ENCODE results near the gene ESRRG.
"Not testable (repeated sequence)": the region's sequence is repeated elsewhere in the genome, so short reads cannot be mapped to it uniquely, and the experiment has no call there.

Gene ESRRG

DNA sequence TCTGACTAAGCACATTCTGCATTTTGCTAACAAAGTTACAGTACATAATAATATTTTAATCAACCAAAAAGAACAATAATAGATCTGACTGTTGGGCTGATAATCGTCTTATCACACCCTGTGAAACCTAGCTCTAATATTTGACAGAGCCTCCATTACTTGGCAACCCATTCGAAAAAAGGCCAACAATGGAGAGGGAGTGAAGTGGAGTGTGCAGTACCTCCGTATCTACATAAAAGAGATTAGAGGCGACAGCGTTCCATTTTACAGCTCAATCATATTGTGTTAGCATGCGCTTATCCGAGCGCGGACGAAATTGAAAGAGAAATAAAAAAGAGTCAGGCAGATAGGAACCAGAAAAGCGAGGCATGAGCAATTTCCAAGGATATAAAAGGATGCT, 162.7 kb downstream of the ESRRG start:
- DNase-seq = no peak

DNA sequence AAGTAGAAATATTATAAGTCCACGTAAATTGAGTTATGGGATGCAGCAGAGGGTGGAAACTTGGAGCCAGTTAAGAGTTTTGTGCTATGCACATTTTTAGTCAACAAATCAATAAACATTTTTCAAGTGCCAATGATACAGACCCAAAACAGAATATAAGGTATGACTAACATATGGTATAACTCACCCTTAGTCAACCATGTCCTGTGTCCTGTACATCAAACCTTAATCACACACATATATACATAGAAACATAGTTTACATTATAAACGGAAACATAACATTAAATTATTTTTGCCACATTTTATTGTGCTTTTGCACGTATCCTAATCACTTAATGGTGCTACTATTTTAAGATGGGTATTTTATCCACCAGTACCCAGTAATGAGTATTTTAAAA, 163.9 kb downstream of the ESRRG start:
- DNase-seq = no peak

DNA sequence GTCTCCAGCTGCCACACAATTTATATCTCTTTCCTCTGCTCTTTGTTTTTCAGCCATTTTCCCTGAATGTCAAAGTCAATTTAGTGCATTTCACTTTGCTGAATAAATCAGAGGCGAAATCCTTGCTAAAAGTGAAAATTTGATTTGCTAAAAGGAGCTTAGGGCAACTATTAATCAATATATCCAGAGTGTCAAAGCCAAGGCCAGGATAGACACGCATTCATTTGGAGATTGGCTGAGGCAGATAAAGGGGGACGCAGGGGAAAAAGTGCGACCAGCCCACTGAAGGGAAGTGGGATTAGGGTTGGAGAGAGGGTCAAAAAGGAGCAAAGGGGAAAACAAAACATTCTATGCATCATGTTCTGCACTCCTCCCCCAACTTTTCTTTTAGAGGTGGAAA, 167.6 kb downstream of the ESRRG start:
- DNase-seq = no peak

DNA sequence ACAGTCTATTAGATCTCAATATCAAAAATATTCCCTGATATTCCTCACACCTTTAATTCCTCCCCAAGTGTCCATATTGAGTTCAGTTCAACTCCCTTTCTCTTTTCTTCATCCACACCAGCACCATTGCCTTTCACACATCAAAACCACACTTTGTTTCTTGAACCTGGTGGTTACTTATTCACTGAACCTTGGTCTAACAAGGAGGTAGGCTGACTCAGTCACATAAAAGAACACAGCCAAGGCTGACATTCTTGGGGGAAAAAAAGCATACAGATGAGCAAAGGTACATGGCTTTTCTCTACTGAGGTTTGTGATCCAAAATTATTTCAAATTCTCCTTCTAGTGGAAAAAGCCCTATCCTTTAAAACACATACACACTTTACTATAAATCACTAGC, 168.3 kb downstream of the ESRRG start:
- no peak for DNase-seq

DNA sequence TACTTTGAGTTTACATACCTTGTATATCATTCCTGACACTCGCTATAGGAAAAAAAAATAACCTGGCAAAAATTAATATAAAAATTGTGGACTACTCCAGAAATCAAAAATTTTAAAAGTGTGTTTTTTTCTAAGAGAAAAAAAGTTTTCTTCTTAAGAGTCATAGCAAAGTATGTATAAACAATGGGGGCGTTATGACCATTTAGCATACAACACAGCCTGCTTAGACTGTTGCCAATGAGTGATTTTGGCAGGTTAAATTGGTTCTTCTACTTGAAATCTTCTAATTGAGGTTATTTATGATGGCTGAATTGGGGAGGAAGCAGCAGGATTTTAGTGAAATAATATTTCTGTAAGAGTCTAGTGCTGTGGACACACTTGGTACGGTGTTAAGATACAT, 169.5 kb downstream of the ESRRG start:
- DNase-seq = no peak

DNA sequence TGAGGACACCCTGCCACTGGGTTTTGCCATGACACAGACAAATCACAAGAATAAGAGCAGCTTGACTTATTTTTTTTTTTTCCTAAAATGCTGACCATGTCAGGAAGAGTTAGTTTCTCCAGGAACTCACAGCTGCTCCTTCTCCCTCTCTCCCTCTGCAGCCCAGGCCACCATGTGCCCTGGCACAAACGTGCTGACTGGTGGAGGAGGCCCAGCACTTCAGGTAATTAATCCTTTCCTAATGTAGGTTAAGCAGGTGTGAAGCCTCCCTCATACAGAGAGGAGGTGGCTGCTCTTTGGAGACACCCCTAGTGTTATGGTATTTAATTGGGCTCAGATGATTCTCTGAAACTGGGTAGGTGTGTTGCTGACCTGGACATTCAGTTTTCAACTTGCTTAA, 170.2 kb downstream of the ESRRG start:
- DNase-seq = no peak

DNA sequence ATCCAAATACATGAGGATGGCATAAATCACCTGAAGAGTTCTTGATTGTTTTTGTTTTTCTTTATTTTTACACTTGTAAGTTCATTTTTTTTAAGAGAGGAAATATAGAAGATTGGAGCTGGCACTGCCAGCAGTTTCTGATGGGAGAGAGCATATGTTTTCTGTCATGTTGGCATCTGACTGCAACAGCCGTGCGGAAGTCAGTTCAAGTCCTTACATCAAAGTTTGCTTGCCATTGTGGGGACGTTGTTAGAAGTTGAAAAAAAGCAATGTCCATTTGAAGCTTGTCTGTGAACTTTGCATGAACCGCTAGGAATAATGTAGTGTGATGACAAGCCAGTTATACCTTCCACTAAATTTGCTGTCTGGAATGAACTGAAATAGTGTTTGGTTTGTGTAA, 173.4 kb downstream of the ESRRG start:
- no peak for DNase-seq

DNA sequence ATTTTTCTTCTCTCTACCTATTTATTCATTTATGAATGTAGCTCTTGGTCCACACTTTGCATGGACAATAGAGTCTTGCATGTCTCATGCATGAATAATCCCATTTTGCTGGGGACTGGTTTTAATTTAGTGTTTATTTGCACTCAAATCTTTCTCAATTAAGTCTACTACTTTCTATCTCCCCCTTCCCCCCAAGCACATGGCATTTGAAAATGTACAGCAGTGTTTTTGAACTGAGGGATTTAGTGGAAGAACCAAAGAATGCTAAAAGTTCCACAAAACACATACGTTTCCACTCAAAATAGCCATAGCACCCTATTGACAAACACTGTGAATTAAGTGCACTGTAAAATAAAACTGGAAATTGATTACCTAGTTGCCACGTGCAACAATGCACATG, 180.5 kb downstream of the ESRRG start:
- DNase-seq = no peak

DNA sequence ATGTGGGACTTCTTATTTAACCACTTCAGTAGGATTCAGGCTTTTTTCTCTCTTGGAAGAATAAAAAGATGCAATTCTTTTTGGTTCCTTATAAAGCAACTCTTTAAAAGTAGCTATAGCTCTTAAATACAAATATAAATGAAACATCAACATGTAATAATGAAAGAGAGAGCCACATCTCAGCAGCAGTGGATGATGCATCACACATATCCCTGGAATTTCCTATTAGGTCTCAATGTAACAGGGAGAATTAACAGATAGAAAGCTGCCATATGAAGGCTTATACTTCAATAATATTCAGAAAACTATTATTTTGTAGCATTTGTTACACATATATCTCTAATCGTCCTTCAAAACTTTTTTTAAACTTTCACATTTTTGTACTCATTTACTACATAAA, 181.0 kb downstream of the ESRRG start:
- no peak for DNase-seq

DNA sequence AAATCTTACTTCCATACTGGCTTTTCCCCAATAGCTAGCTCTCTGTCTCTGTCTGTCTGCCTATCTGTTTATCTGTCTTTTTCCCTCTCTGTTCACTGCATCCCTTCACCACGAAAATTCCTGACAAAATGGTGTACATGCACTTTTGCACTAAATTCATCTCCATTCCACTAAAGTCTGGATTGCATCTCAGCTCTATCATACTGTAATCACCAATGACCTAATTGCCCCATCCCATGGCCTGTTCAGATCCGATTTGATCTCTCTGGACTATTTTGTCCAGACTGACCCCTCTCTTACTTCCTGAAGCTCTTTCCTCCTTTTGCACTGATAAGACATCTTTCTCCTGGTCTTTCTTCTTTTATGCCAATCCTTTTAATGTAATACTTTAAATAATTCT, 187.5 kb downstream of the ESRRG start:
- no peak for DNase-seq

DNA sequence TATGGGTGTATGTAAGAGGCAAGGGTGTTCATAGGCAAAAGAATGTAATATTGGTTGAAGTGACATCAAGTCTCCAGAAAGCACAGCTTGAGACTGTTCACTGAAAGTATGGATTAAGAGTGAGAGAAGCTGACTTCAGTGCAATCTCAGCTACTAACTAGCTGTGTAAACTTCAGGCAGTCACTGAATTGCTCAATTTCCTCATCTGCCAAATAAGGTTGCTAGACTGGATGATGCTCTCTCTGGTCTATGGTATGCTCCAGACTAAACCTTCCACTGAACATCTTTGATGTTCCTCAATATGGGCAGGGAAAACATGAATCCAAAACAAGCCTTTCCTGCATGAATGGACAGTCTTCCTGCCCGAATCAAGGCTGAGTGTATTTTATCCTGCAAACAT, 188.2 kb downstream of the ESRRG start:
- DNase-seq = no peak

DNA sequence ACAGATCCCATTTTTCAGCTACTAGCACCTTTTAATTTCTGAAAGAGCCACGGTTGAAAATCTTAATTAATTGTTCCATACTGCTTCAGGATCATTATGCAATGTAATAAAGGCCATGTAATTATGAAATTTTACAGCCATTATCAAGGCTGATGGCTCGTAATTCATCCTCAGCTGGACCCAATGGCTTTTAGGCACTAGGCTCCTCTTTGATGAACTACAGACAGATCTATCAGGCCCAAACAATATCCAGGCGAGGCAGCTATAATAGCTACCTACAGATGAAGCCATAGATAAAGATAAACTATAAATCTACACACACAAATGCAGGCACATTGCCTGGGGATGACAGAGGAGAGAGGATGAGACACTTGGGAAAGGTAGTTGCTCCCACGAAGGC, 189.5 kb downstream of the ESRRG start:
- DNase-seq = no peak

DNA sequence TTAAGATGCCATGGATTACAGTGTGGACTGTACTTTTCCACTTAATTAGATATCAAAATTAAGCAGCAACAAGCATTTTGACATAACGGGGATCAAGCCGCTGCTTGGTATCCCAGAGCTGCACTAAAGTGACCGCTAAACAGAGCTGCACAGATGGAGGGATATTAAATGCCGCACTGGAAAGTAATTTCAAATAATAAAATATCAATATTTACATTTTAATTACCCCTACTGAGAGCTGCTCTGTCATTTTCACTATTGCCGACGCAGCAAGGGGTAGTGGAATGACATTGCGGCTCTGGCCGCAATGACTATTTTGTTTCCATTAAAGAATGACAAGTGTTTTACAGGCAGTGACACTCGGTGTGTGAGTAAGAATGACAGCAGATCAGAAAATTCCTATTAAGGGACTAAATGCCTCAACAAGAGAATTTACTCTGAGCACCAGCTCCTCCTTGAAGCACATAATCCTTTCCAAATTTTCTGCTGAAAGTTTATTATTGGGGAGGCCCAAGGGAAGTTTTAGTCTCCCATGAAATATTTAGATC, 190.9 kb downstream of the ESRRG start:
- DNase-seq = no peak

DNA sequence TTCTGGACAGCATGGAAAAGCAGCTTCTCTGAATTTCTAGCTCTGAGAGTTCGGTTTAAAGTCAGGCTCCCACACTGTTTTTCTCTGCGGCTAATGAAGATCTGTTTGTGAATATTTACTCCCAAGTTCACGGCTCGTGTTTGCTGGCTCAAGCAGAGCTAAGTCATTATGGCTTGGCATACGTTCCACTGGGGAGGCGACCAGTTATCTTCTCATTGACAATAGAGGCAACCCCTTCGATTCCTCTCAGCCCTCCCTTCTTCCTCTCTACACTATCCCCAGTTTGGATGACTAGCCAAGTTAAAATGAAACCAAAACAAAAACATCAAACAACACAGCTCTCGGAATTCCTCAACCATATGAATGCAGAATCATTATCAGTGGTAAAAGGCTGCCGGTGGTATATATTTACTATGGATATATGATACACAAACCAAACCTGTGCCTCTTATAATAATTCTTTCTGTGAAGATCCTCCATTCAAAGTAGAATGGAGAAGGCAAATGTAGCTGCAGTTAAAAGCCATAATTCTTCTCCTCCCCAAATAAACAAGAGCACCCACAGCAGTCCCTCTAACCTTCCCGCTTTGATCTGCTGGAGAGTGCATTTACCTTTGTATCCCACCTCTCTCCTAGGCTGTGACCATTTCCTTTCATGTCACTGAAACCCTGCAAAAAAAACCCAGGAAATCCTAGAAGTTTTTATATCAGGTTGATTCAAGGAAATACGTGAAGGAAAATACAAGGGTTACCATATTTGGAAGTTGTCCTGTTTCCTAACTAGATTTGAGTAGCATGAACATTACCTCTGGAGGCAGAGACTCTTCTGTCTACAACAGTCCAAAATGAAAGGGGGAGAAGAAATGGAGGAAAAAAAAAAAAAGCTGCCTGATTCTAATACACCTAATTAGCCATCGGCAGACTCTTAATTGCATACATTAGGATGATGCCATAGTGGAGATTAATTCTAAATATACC, 191.7 kb downstream of the ESRRG start:
- no peak for DNase-seq

DNA sequence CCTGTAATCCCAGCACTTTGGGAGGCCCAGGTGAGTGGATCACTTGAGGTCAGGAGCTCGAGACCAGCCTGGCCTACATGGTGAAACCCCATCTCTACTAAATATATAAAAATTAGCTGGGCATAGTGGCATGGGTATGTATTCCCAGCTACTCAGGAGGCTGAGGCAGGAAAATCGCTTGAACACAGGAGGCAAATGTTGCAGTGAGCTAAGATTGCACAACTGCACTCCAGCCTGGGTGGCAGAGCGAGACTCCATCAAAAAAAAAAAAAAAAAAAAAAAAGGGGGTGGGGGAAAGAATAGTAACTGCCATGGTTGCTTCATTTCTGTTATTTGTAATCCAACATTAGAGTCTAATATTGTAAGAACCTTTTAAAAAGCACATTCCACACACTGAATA, 193.4 kb downstream of the ESRRG start:
- not testable (repeated sequence) for DNase-seq

DNA sequence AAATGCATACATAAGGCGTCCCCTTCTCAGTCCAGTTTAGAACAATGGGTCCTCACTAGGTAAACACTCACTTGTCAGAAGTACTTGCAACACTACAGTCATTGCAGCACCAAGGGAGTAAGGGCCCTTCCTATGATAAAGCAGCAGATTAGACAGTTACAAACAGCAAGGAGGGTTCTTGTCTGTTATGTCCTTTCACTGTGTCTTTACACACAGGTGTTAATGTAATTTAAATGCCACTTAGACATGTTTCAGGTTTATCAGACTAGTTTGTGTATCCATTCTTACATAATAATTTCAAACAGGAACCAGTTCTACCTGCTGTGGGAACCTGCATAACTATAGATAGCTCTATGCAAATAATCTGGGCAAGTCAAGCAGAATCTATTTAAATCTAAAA, 194.4 kb downstream of the ESRRG start:
- no peak for DNase-seq

DNA sequence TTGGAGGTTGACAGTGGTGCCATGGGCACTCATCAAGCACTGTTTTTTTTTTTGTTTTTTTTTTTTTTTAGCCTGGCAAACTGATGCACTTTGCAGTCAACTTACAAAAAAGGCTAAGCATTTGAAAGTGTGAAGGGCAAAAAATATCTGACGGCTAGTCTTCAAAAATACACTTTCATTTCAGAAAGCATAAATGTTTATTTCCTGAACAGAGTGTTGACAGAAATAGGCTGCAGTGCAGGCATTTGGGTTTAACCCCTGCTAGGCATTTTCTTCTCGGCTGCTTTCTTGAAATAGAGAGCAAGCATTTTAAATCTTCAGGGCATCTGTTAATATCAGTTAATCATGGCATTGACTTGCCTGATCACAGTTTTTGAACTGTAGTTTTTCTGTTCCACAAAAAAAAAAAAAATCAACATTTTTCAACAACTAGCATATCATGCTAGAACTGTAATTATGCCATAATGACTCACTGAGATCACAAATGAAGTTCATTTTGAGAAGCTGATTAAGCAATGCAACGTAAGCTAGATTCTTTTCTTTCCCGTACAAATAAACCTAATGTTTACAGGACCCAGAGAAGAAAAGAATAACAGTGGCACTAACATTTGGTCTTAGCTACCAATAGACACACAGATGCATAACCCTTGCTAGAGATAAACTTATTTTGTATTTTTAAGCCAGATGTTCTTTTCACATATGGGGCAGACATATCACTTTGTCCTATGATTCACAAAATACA, 199.6 kb downstream of the ESRRG start:
- no peak for DNase-seq

DNA sequence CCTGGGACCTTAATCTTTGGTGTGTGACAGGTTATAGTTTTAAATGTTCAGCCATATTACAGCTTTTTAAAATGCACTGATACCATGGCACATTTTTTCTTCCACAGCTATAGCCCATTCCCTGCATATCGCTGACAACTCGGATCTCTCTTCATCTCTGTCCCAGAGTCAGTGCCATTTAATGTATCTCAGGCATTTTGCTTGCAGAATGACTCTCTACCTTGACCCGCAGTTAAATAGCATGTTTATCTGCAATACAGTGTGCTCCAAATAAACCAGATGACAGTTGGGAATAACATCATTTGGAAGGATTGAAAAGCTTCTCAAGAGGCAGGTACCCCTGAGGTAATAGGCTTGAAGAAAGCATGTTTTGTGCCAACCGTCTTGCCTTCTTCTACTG, 200.2 kb downstream of the ESRRG start:
- no peak for DNase-seq

DNA sequence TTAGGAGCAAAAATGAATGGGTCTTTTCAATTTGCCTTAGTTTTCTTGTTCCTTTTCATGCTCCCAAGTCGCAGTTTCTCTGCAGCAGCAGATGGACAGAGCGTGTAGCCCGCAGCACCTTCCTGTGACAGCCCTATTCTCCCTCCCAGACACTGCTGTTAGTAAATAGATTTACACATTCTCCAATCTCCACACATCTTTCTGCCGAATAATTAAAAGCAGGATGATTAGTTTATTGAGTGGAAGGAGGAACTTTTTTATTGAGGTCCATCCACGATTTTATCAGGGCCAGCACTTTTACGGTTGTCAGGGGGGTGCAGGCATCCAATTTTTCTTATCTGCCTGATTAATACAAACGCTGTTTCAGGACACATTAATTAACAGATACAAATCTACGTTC, 201.8 kb downstream of the ESRRG start:
- no peak for DNase-seq

DNA sequence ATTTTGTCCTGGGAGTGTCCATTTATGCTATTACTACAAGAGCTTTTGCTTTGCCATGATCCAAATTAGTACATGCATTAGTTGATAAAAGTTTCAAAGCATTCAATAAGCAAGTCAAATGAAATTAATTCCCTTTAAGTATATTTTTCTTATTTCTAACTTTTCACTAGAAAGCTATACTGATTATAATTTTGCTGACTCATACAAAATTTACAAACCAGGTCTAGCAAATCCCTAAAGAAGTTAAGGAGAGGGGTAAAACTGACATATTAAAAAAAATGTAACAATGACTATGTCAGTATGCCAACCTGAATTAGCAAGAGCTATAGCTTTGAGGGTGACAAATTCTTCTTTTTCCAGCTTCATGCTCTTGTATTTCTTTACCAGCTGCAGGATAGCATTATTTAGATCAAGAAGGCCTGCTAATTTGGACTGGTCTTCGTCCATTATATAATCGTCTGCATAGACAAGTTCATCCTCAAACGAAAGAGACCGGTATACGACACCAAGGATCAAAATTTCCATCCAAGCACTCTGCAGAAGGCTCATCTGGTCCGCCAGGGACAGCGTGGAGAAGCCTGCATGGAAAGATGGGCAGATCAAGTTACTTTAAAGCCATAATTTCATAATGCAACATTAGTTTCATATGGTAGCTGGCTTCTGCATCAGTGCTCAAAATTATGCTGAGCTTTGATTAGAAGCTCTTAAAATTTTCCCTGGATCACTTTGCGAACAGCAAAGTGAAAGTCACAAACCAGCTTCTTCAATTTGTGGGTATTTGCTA, 204.2 kb downstream of the ESRRG start:
- no peak for DNase-seq

DNA sequence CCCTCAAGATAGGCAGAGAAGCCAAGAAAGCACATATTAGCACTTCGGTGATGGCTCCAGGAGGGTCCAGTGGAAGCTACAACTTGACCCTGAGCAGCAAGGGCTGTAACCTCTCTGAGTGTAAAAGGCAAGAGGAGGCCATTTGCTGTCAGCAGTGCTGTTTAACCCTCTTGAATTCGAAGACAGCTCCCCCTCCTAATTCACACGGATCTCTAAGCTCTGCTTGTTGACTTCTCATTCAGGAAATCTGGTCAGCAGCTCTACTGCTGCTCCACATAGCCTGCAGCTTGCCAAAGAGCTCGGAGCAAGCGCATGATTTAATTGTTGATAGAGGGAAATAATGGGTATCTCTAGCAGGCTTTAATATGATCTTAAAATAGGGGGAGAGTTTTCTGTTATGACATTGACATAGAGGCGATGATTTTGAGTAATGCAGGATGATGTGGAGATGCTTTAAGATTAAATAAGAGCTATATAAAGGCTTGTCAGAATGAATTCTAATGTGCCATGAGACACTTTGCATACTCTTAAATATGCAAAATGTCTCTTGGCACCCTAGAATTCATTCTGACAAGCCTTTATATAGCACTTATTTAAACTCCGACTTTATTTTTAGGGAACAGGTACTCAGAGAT, 220.6 kb downstream of the ESRRG start:
- peak; percentile 38 for DNase-seq

DNA sequence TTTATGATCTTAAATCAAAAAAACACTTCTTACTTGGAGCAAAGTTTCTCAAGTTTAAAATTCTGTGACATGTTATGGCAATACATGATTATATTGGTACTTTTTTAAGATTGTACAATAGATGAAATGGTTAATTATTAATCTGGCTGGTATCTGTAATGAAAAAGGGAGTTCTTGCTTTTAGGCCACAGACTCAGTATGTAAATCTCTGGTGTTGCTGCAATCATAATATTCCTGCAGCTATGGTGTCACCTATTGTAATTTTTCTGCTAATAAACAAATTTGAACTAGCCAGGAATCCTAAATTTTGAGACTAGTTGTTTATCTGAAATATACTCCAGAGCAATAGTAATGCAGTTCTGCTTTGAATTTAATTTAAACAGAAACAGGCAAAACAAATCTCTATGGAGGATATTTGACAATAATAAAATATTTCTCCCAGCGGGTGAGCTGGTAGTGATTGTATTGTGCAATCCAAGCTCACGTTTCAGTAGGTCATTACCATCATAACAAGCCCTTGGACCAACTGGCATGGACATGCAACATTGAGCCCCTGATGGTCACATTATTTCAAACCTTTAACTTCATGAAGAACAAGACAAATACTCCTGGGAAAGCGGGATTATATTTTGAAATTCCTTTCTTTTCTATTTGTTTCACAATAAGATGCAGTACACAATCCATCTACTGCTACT, 222.8 kb downstream of the ESRRG start:
- no peak for DNase-seq

All from NCI-H2227 treated with DMSO at 0.1 percent for 48 hours (cell line).